BLaER1 treated with 17β-estradiol and CSF1 and Interleukin-3, amounts not matched to agents 10 nM and 100 nM (cell line): Measurements from ENCODE around the gene TCF4.
A peak's percentile ranks its signal among the peaks of the same experiment; 100 is the strongest.

Experiments
- H3K27ac ChIP-seq, 11 experiments: shearing (Covaris generic); formaldehyde crosslinking; 2 replicates each; pipeline ENCODE4 v1.8.1; 2022
- H3K27me3 ChIP-seq, 11 experiments: shearing (Covaris generic); formaldehyde crosslinking; 2 replicates each; pipeline ENCODE4 v1.8.1; 2022
- H3K36me3 ChIP-seq, 11 experiments: shearing (Covaris generic); formaldehyde crosslinking; 2 replicates each; pipeline ENCODE4 v1.8.1; 2022
- H3K4me1 ChIP-seq, 10 experiments: shearing (Covaris generic); formaldehyde crosslinking; 2 replicates each; pipeline ENCODE4 v1.8.1; 2022
- H3K4me2 ChIP-seq, 11 experiments: shearing (Covaris generic); formaldehyde crosslinking; 2 replicates each; pipeline ENCODE4 v1.8.1; 2022
- H3K4me3 ChIP-seq, 10 experiments: shearing (Covaris generic); formaldehyde crosslinking; 2 replicates each; pipeline ENCODE4 v1.8.1; 2022
- H3K9ac ChIP-seq, 11 experiments: shearing (Covaris generic); formaldehyde crosslinking; 2 replicates each; pipeline ENCODE4 v1.8.1; 2022
- H3K9me3 ChIP-seq, 11 experiments: shearing (Covaris generic); formaldehyde crosslinking; replicated peaks in 1 of 11; 2 replicates each; pipeline ENCODE4 v1.8.1; 2022
- H4K20me1 ChIP-seq, 11 experiments: shearing (Covaris generic); formaldehyde crosslinking; 2 replicates each; pipeline ENCODE4 v1.8.1; 2022
- Cebpa-rat ChIP-seq, 11 experiments: shearing (Covaris generic); IDR thresholded peaks; 2 replicates each; pipeline ENCODE4 v1.8.1; 2022

Gene TCF4

GRCh38 chr18:55610506-55610905 is 22.5 kb upstream of the TCF4 start:
- Histone ChIP-seq H3K4me2 (no peak overlapping the region), H4K20me1 (no peaks in the 10 kb centered on the region), H3K4me3 (no peak overlapping the region), H3K36me3 (no peaks in the 10 kb centered on the region), H3K27me3 (no peaks in the 10 kb centered on the region), H3K9ac (no peak overlapping the region), H3K4me1 (peaks cover 0 to 7% (median 0%) of the 10 kb centered on the region in 10 experiments; a peak in 1 of 20 replicates), H3K9me3 (peaks cover 0 to 14% (median 9%) of the 10 kb centered on the region in 11 experiments; a peak in 12 of 22 replicates), H3K27ac (no peak overlapping the region)
- no peak for TF ChIP-seq Cebpa-rat (IDR thresholded peaks at IDR 0.05)

- H3K4me2 ChIP-seq, result no peak overlapping the region
- TF ChIP-seq Cebpa-rat (IDR thresholded peaks at IDR 0.05), result no peak
- peaks cover 0 to 14% (median 7%) of the 10 kb centered on the region in 11 experiments; a peak in 9 of 22 replicates for H3K9me3 ChIP-seq
- H3K27me3 ChIP-seq, result no peaks in the 10 kb centered on the region
- H3K4me3 ChIP-seq, result no peak overlapping the region
- H3K9ac ChIP-seq, result no peak overlapping the region
- no peak overlapping the region for H3K27ac ChIP-seq
- no peaks in the 10 kb centered on the region for H3K36me3 ChIP-seq
- no peaks in the 10 kb centered on the region for H4K20me1 ChIP-seq
- peaks cover 0 to 18% (median under 1%) of the 10 kb centered on the region in 10 experiments; a peak in 6 of 20 replicates for H3K4me1 ChIP-seq
Measured at GRCh38 chr18:55609160-55609825, 21.3 kb upstream of the TCF4 start.

GRCh38 chr18:55608497-55608896 is 20.5 kb upstream of the TCF4 start:
- H4K20me1 ChIP-seq, result no peaks in the 10 kb centered on the region
- peaks cover 0 to 6% (median under 1%) of the 10 kb centered on the region in 11 experiments; a peak in 8 of 22 replicates for H3K9me3 ChIP-seq
- no peak overlapping the region for H3K27ac ChIP-seq
- H3K4me1 ChIP-seq, result peaks cover 0 to 26% (median 2%) of the 10 kb centered on the region in 10 experiments; a peak in 6 of 20 replicates
- no peak for TF ChIP-seq Cebpa-rat (IDR thresholded peaks at IDR 0.05)
- H3K9ac ChIP-seq, result no peak overlapping the region
- H3K27me3 ChIP-seq, result no peaks in the 10 kb centered on the region
- H3K4me2 ChIP-seq, result no peak overlapping the region
- H3K36me3 ChIP-seq, result no peaks in the 10 kb centered on the region
- no peak overlapping the region for H3K4me3 ChIP-seq

GRCh38 chr18:55607773-55608172 is 19.8 kb upstream of the TCF4 start:
- Histone ChIP-seq H3K27me3 (no peaks in the 10 kb centered on the region), H3K27ac (no peak overlapping the region), H3K36me3 (no peaks in the 10 kb centered on the region), H3K4me2 (no peak overlapping the region), H3K4me3 (no peak overlapping the region), H3K9ac (no peak overlapping the region), H4K20me1 (no peaks in the 10 kb centered on the region), H3K4me1 (peaks cover 0 to 33% (median 2%) of the 10 kb centered on the region in 10 experiments; a peak in 6 of 20 replicates), H3K9me3 (no peaks in the 10 kb centered on the region)
- TF ChIP-seq Cebpa-rat (IDR thresholded peaks at IDR 0.05), result no peak

GRCh38 chr18:55605733-55606338 is 17.8 kb upstream of the TCF4 start:
- H3K4me2 ChIP-seq, result peak overlapping the region in 2 of 11 experiments; percentile 6 to 47; a peak in 2 of 22 replicates
- peak overlapping the region in 2 of 11 experiments; percentile 5 to 23; a peak in 2 of 22 replicates for H3K27ac ChIP-seq
- H3K4me1 ChIP-seq, result peaks cover 0 to 33% (median 2%) of the 10 kb centered on the region in 10 experiments; a peak in 6 of 20 replicates
- H3K27me3 ChIP-seq, result no peaks in the 10 kb centered on the region
- no peaks in the 10 kb centered on the region for H3K36me3 ChIP-seq
- no peaks in the 10 kb centered on the region for H4K20me1 ChIP-seq
- H3K9me3 ChIP-seq, result no peaks in the 10 kb centered on the region
- H3K9ac ChIP-seq, result no peak overlapping the region
- H3K4me3 ChIP-seq, result no peak overlapping the region
- no peak for TF ChIP-seq Cebpa-rat (IDR thresholded peaks at IDR 0.05)

- Histone ChIP-seq H3K4me1 (peaks cover 0 to 33% (median 2%) of the 10 kb centered on the region in 10 experiments; a peak in 6 of 20 replicates), H3K36me3 (no peaks in the 10 kb centered on the region), H3K27me3 (no peaks in the 10 kb centered on the region), H3K9me3 (peaks cover 0 to 5% (median 0%) of the 10 kb centered on the region in 11 experiments; a peak in 2 of 22 replicates), H3K27ac (no peak overlapping the region), H3K4me2 (peak overlapping the region in 3 of 11 experiments; percentile 17 to 74 (median 70); a peak in 5 of 22 replicates), H3K4me3 (no peak overlapping the region), H3K9ac (no peak overlapping the region), H4K20me1 (no peaks in the 10 kb centered on the region)
- no peak for TF ChIP-seq Cebpa-rat (IDR thresholded peaks at IDR 0.05)
Measured at GRCh38 chr18:55603775-55604174, 15.8 kb upstream of the TCF4 start.

GRCh38 chr18:55593888-55594287 is 5.9 kb upstream of the TCF4 start:
- Histone ChIP-seq H3K27ac (no peak overlapping the region), H3K4me2 (no peak overlapping the region), H3K4me1 (peaks cover 4 to 15% (median 5%) of the 10 kb centered on the region in 10 experiments; a peak in 16 of 20 replicates), H3K9ac (no peak overlapping the region), H3K4me3 (no peak overlapping the region), H3K9me3 (peaks cover 0 to 16% (median 4%) of the 10 kb centered on the region in 11 experiments; a peak in 8 of 22 replicates), H3K36me3 (no peaks in the 10 kb centered on the region), H3K27me3 (no peaks in the 10 kb centered on the region), H4K20me1 (no peaks in the 10 kb centered on the region)
- TF ChIP-seq Cebpa-rat (IDR thresholded peaks at IDR 0.05), result no peak

GRCh38 chr18:55592572-55592971 is 4.6 kb upstream of the TCF4 start:
- Histone ChIP-seq H4K20me1 (no peaks in the 10 kb centered on the region), H3K9me3 (peaks cover 0 to 10% (median 4%) of the 10 kb centered on the region in 11 experiments; a peak in 8 of 22 replicates), H3K9ac (no peak overlapping the region), H3K36me3 (no peaks in the 10 kb centered on the region), H3K27me3 (no peaks in the 10 kb centered on the region), H3K27ac (no peak overlapping the region), H3K4me2 (peak overlapping the region in 1 of 11 experiments; percentile 32; a peak in 1 of 22 replicates), H3K4me3 (no peak overlapping the region), H3K4me1 (peaks cover 4 to 15% (median 5%) of the 10 kb centered on the region in 10 experiments; a peak in 16 of 20 replicates)
- no peak for TF ChIP-seq Cebpa-rat (IDR thresholded peaks at IDR 0.05)

- Histone ChIP-seq H3K27ac (no peak overlapping the region), H4K20me1 (no peaks in the 10 kb centered on the region), H3K9ac (no peak overlapping the region), H3K36me3 (no peaks in the 10 kb centered on the region), H3K4me3 (no peak overlapping the region), H3K4me2 (0 out of 22 replicates have a peak overlapping the region, but pooled peaks of 1 of the 11 experiments have one; percentile 32), H3K9me3 (peaks cover 0 to 9% (median 4%) of the 10 kb centered on the region in 11 experiments; a peak in 8 of 22 replicates), H3K27me3 (no peaks in the 10 kb centered on the region), H3K4me1 (peaks cover 4 to 15% (median 5%) of the 10 kb centered on the region in 10 experiments; a peak in 16 of 20 replicates)
- TF ChIP-seq Cebpa-rat (IDR thresholded peaks at IDR 0.05), result no peak
Measured at GRCh38 chr18:55592106-55592505, 4.1 kb upstream of the TCF4 start.
